H9 (cell line): ENCODE measurements around the gene GALNS. TPM values are rescaled to one million over a fixed set of nuclear protein-coding genes. Genes with fewer than 3 reads are reported as not detected.

Source experiments
- DNase-seq: peaks from one replicate; pipeline ENCODE4 v3.0.0-alpha.2; 2017
- H2AFZ ChIP-seq: one replicate; pipeline ENCODE4 v1.6.1; 2013; ENCODE audit warnings: mild to moderate bottlenecking, low read length, control low read depth, moderate library complexity
- H2AK5ac ChIP-seq: 2 replicates; pipeline ENCODE4 v1.6.1; 2013; ENCODE audit warnings: low read length, control low read depth, mixed read lengths; ENCODE audit not compliant: insufficient read length
- H2BK120ac ChIP-seq: one replicate; pipeline ENCODE4 v1.6.1; 2013; ENCODE audit warnings: low read depth, mild to moderate bottlenecking, low read length, control low read depth, inconsistent platforms; ENCODE audit not compliant: poor library complexity, severe bottlenecking
- H2BK12ac ChIP-seq: 2 replicates; pipeline ENCODE4 v1.6.1; 2013; ENCODE audit warnings: low read length, control low read depth, mixed read lengths, low read depth; ENCODE audit not compliant: insufficient read length
- H2BK15ac ChIP-seq: 2 replicates; pipeline ENCODE4 v1.6.1; 2013; ENCODE audit warnings: low read depth, low read length, control low read depth
- H2BK20ac ChIP-seq: one replicate; pipeline ENCODE4 v1.6.1; 2013; ENCODE audit warnings: low read depth, mild to moderate bottlenecking, low read length, control low read depth, inconsistent platforms; ENCODE audit not compliant: poor library complexity, severe bottlenecking
- H2BK5ac ChIP-seq: 2 replicates; pipeline ENCODE4 v1.6.1; 2013; ENCODE audit warnings: low read length, control low read depth, mixed read lengths; ENCODE audit not compliant: insufficient read length
- H3K14ac ChIP-seq: 2 replicates; pipeline ENCODE4 v1.6.1; 2013; ENCODE audit warnings: low read length, control low read depth; ENCODE audit not compliant: insufficient read depth
- H3K18ac ChIP-seq: 2 replicates; pipeline ENCODE4 v1.6.1; 2013; ENCODE audit warnings: low read depth, mild to moderate bottlenecking, mixed read lengths, low read length, control low read depth; ENCODE audit not compliant: insufficient read length
- H3K23ac ChIP-seq: 2 replicates; pipeline ENCODE4 v1.6.1; 2013; ENCODE audit warnings: low read length, control low read depth, mixed read lengths, low read depth; ENCODE audit not compliant: insufficient read length
- H3K23me2 ChIP-seq: 2 replicates; pipeline ENCODE4 v1.6.1; 2013; ENCODE audit warnings: low read depth, mild to moderate bottlenecking, mixed read lengths, low read length, control low read depth; ENCODE audit not compliant: insufficient read length, poor library complexity, severe bottlenecking
- H3K27ac ChIP-seq: 2 replicates; pipeline ENCODE4 v1.5.1; 2013; ENCODE audit warnings: low read length, control low read depth, mixed read lengths, low read depth; ENCODE audit not compliant: insufficient read length
- H3K27me3 ChIP-seq: 2 replicates; pipeline ENCODE4 v1.6.1; 2013; ENCODE audit warnings: low read length, control low read depth, inconsistent platforms; ENCODE audit not compliant: insufficient read depth
- H3K4ac ChIP-seq: 2 replicates; pipeline ENCODE4 v1.6.1; 2013; ENCODE audit warnings: low read depth, mild to moderate bottlenecking, control low read depth, inconsistent platforms, low read length, moderate library complexity
- H3K4me1 ChIP-seq: 2 replicates; pipeline ENCODE4 v1.6.1; 2013; ENCODE audit warnings: low read length, control low read depth, inconsistent platforms; ENCODE audit not compliant: insufficient read depth
- H3K4me2 ChIP-seq: 2 replicates; pipeline ENCODE4 v1.6.1; 2013; ENCODE audit warnings: low read length, control low read depth, mixed read lengths; ENCODE audit not compliant: insufficient read length, insufficient read depth
- H3K56ac ChIP-seq: 2 replicates; pipeline ENCODE4 v1.6.1; 2013; ENCODE audit warnings: low read depth, mild to moderate bottlenecking, mixed read lengths, low read length, control low read depth; ENCODE audit not compliant: insufficient read length
- H3K79me1 ChIP-seq: 2 replicates; pipeline ENCODE4 v1.6.1; 2013; ENCODE audit warnings: low read depth, mild to moderate bottlenecking, moderate library complexity, low read length, control low read depth, inconsistent platforms; ENCODE audit not compliant: insufficient read depth, poor library complexity, severe bottlenecking
- H3K79me2 ChIP-seq: 2 replicates; pipeline ENCODE4 v1.6.1; 2013; ENCODE audit warnings: low read length, control low read depth, inconsistent platforms; ENCODE audit not compliant: insufficient read depth
- H3K9ac ChIP-seq: 2 replicates; pipeline ENCODE4 v1.6.1; 2013; ENCODE audit warnings: low read length, control low read depth, mixed read lengths; ENCODE audit not compliant: insufficient read length; ENCODE audit errors: extremely low read depth
- H3K9me3 ChIP-seq: one replicate; pipeline ENCODE4 v1.6.1; 2013; ENCODE audit warnings: low read depth, low read length, inconsistent platforms; ENCODE audit not compliant: control insufficient read depth
- H3T11ph ChIP-seq: one replicate; pipeline ENCODE4 v1.6.1; 2013; ENCODE audit warnings: mild to moderate bottlenecking, low read length, control low read depth, inconsistent platforms
- H4K20me1 ChIP-seq: one replicate; pipeline ENCODE4 v1.6.1; 2013; ENCODE audit not compliant: control insufficient read depth, insufficient read length, insufficient read depth
- H4K5ac ChIP-seq: 2 replicates; pipeline ENCODE4 v1.6.1; 2013; ENCODE audit warnings: low read depth, mild to moderate bottlenecking, mixed read lengths, low read length, control low read depth; ENCODE audit not compliant: insufficient read length
- H4K8ac ChIP-seq: replicated peaks from 2 replicates; pipeline ENCODE4 v1.6.1; 2013; ENCODE audit warnings: low read length, control low read depth, mixed read lengths, low read depth; ENCODE audit not compliant: insufficient read length
- H4K91ac ChIP-seq: 2 replicates; pipeline ENCODE4 v1.6.1; 2013; ENCODE audit warnings: low read depth, mild to moderate bottlenecking, moderate library complexity, mixed read lengths, low read length, control low read depth; ENCODE audit not compliant: insufficient read length
- H3K27ac Mint-ChIP-seq, 3 experiments: 2 replicates in 2 of 3; 3 replicates in 1 of 3; pipeline ENCODE4 v1.8.0; 2020 to 2021; ENCODE audit warnings: mixed read lengths in 3 of 3, mild to moderate bottlenecking in 1 of 3, moderate library complexity in 1 of 3
- H3K27me3 Mint-ChIP-seq: 2 replicates; pipeline ENCODE4 v1.8.0; 2021; ENCODE audit warnings: low read depth, mild to moderate bottlenecking, moderate library complexity, mixed read lengths
- H3K36me3 Mint-ChIP-seq, 3 experiments: 2 replicates in 2 of 3; 3 replicates in 1 of 3; pipeline ENCODE4 v1.8.0; 2020 to 2021; ENCODE audit warnings: low read depth in 3 of 3, mixed read lengths in 3 of 3; ENCODE audit not compliant: insufficient read depth in 1 of 3
- H3K4me1 Mint-ChIP-seq, 2 experiments: 2 replicates each; pipeline ENCODE4 v1.8.0; 2020; ENCODE audit warnings: mixed read lengths in 2 of 2
- H3K4me3 Mint-ChIP-seq, 2 experiments: 2 replicates in 1 of 2; 3 replicates in 1 of 2; pipeline ENCODE4 v1.8.0; 2020 to 2021; ENCODE audit warnings: mild to moderate bottlenecking in 2 of 2, mixed read lengths in 2 of 2, moderate library complexity in 1 of 2
- H3K9me3 Mint-ChIP-seq, 2 experiments: 2 replicates in 1 of 2; 3 replicates in 1 of 2; pipeline ENCODE4 v1.8.0; 2020; ENCODE audit warnings: mild to moderate bottlenecking in 2 of 2, mixed read lengths in 2 of 2, moderate library complexity in 1 of 2
- WGBS: extraction: QIAGEN DNeasy Blood & Tissue Kit; methylation state at CpG from one replicate; pipeline ENCODE4 v1.1.7; 2013; ENCODE audit warnings: missing lambda C conversion rate, low lambda C conversion rate, mixed read lengths; ENCODE audit not compliant: insufficient read length; ENCODE audit errors: extremely low coverage; 5-methylcytosine and 5-hydroxymethylcytosine counted together
- total RNA-seq: library from RNA; stranded (reverse); gene quantifications from 2 replicates; pipeline ENCODE4 v1.2.1, GENCODE V29; 2021
- TF ChIP-seq, protein P1 (sequence below): fragments of 200-600 bp; sonication (generic); conservative IDR thresholded peaks from 3 replicates; pipeline ENCODE4 v1.8.0; 2021; ENCODE audit warnings: antibody characterized with exemption, mild to moderate bottlenecking

The GALNS gene
- total RNA-seq, 1 experiment from 2014 or later: 20.3 TPM

DNA sequence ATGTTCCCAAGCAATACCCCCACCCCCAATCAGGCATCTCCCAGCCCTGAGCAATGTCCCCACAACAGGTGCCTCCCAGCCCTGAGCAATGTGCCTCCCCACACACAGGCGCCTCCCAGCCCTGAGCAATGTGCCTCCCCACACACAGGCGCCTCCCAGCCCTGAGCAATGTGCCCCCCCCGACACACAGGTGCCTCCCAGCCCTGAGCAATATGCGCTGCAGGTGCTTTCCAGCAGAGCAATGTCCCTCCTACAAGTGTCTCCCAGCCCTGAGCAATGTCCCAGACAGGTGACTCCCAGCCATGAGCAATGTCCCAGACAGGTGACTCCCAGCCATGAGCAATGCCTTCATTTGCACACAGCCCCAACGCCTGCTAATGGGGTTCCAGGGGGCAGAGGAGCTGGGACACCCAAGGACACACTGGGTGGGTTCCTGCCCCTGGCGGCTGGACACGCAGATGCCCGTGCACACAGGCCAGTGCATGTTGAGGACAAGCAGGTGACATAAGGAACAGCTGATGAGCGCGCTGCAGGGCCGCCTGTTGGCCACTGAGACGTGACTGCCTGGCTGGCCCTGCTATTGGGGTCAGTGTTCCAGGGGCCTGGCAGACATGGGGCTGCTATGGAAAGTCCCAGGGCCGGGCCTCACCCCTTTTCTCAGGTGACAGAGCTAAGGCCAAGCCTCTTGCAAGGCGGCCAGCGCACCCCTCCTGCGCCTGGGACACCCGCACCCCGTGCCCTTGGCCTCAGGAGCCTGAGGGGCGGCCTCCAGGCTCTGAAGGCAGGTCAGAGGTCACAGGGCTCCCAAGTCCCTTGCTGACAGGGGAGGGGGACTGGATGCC is 36.6 kb upstream of the GALNS start:
- H3T11ph ChIP-seq: no peak overlapping the region
- H3K9ac ChIP-seq: no peak overlapping the region
- no peak overlapping the region for H3K56ac ChIP-seq
- no peak overlapping the region for H2BK12ac ChIP-seq
- DNase-seq: no peak
- no peaks in the 10 kb centered on the region for H3K79me1 ChIP-seq
- no peak overlapping the region for H4K8ac ChIP-seq
- no peaks in the 10 kb centered on the region for H4K20me1 ChIP-seq
- Mint-ChIP-seq H3K27me3 (peaks cover 7% of the 10 kb centered on the region), H3K9me3 (peaks cover 0 to 8% of the 10 kb centered on the region in 2 experiments; a peak in 4 of 5 replicates), H3K27ac (no peak overlapping the region), H3K4me1 (no peaks in the 10 kb centered on the region), H3K36me3 (no peaks in the 10 kb centered on the region), H3K4me3 (no peak overlapping the region)
- no peak overlapping the region for H2AFZ ChIP-seq
- H3K23ac ChIP-seq: no peak overlapping the region
- no peak overlapping the region for H3K18ac ChIP-seq
- H4K5ac ChIP-seq: no peak overlapping the region
- H3K79me2 ChIP-seq: no peaks in the 10 kb centered on the region
- no peak overlapping the region for H3K4ac ChIP-seq
- no peak overlapping the region for H2BK15ac ChIP-seq
- no peak overlapping the region for H3K4me2 ChIP-seq
- H3K9me3 ChIP-seq: no peaks in the 10 kb centered on the region
- no peak overlapping the region for H3K14ac ChIP-seq
- H2BK20ac ChIP-seq: no peak overlapping the region
- H3K4me1 ChIP-seq: no peaks in the 10 kb centered on the region
- H2AK5ac ChIP-seq: no peak overlapping the region
- H2BK120ac ChIP-seq: no peak overlapping the region
- WGBS: no CpG with 5 or more reads among the region's 19 CpGs
- H4K91ac ChIP-seq: no peak overlapping the region
- no peaks in the 10 kb centered on the region for H3K27me3 ChIP-seq
- no peak overlapping the region for H3K27ac ChIP-seq
- TF ChIP-seq, protein P1, sequence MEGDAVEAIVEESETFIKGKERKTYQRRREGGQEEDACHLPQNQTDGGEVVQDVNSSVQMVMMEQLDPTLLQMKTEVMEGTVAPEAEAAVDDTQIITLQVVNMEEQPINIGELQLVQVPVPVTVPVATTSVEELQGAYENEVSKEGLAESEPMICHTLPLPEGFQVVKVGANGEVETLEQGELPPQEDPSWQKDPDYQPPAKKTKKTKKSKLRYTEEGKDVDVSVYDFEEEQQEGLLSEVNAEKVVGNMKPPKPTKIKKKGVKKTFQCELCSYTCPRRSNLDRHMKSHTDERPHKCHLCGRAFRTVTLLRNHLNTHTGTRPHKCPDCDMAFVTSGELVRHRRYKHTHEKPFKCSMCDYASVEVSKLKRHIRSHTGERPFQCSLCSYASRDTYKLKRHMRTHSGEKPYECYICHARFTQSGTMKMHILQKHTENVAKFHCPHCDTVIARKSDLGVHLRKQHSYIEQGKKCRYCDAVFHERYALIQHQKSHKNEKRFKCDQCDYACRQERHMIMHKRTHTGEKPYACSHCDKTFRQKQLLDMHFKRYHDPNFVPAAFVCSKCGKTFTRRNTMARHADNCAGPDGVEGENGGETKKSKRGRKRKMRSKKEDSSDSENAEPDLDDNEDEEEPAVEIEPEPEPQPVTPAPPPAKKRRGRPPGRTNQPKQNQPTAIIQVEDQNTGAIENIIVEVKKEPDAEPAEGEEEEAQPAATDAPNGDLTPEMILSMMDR: no peak
- no peak overlapping the region for H2BK5ac ChIP-seq
- no peaks in the 10 kb centered on the region for H3K23me2 ChIP-seq
